GM19324 (cell line): ENCODE measurements around the gene SLC4A3.
"Not testable (repeated sequence)": the region's sequence is repeated elsewhere in the genome, so short reads cannot be mapped to it uniquely, and the experiment has no call there.

ENCODE experiments used
- ATAC-seq: cut with Tn5 transposase; IDR thresholded peaks from one replicate; pipeline ENCODE4 v1.9.1; 2021; ENCODE audit warnings: mild to moderate bottlenecking, moderate library complexity; ENCODE audit not compliant: unreplicated experiment, low FRiP score

SLC4A3 gene

GRCh38 chr2:219644801-219645480 lies 17.5 kb downstream of the SLC4A3 start:
- ATAC-seq = no peak

DNA sequence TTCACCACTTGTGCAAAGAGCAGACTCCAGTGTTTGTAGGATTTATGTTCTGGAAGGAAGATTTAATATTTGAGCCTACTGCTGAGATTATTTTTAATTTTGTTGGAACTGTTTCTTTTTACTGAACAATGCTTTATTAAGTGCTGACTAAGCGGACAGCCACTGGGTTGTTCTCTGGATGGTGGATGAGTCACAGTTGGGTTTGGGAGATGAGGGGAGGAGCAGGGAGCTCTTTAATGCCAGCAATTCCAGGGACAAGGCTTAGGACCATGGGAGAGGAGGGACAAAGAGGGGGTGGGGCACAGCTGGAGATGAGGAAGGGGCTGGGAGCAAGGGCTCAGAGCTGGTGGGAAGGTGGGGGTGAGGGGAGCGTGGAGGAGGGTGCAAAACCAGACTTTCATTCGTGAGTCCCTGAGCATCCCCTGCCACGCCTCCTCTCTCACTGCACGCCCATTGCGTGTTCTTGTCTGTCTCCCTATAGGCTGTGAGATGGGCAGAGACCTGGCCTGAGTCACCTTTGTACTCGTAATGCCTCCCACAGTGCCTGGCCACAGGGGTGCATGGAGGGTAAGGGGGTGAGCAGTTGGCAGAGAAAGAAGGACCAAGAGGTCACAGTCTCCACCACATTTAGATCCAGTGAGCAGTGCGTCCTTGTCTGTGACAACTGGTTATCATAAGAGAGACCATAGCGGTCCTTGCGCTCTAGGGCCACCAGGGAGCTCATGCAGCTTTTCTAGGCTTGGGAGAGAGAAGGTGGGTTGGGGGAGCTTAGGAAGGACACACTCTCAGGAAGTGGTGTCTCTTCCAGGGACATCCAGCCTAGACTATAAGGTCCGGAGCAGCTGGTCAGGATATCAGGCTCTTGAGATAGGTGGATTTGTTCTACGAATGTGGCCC lies 18.4 kb downstream of the SLC4A3 start:
- no peak for ATAC-seq

- ATAC-seq = no peak
These were observed 20.7 kb downstream of the SLC4A3 start for GRCh38 chr2:219648176-219648575.

- no peak for ATAC-seq
These were observed 21.5 kb downstream of the SLC4A3 start for GRCh38 chr2:219648963-219649362.

DNA sequence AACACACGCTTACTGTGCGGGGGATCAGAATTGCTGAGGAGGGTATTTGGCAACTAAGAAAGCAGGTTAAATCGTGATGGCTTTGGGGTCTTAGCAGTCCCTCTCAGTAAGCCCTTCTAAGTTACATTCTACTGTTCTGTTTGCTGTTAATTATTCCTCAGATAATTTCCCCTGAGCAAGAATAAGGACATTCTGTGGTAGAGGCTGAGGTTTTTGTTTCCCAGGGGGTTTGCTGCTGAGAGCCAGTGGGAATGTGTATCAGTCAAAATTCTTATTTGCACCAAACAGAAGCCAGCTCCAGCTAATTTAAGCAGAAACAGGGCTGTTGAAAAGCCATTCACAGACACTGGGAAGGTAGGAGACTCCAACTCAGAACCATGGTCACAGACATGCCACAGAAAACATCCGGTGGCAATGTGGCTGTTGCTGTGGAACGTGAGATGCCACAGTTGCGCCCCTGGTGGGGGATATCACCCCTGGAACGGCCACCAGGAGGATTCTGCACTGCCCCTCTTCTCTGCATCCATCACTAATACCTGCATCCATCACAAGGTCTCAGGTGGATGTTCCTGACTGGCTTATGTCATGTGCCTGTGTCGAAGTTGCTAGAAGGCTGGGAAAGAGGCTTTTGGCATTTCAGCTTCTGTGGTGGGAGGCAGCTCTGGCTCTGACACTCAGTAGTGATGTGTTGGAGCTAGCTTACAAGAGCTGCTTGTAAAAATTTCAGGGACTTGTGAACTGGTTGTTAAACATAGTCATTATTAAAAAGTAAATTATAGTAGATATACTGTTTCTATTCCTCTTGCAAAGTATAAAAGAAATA lies 23.2 kb downstream of the SLC4A3 start:
- no peak for ATAC-seq

GRCh38 chr2:219651656-219652055 lies 24.2 kb downstream of the SLC4A3 start:
- ATAC-seq = not testable (repeated sequence)

DNA sequence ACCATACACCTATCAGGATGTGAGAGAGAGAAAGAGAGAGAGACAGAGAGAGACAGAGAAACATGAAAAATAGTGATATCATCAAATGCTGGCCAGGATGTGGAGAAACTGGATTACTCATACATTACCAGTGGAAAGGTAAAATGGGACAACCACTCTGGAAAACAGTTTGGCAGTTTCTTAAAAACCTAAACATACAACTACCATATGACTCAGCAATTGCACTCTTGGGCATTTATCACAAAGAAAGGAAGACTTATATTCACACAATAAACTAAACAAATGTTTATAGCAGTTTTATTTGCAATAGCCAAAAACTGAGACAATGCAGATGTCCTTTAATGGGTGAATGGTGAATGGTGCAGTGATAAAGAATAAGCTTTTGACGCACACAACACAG lies 29.1 kb downstream of the SLC4A3 start:
- no peak for ATAC-seq

GRCh38 chr2:219658196-219658846 lies 30.9 kb downstream of the SLC4A3 start:
- ATAC-seq = no peak

DNA sequence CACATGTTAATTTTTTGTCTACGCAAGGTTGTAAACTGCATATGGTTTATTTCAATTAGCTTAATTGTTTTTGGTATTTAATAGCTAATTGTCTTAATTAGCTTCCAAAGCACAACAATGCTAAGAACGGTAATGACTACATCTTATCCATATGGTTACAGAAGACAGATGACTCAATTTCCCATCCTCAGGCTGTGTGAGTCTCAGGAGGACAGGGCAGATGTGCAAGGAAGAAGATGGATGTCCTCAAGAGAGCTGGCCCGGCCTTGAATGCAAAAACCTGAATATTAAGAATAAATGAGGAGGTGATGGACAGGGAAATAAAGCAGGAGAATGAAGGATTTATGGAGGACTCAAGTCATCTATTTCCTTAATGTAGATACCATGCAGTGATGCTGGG lies 31.4 kb downstream of the SLC4A3 start:
- ATAC-seq = no peak

DNA sequence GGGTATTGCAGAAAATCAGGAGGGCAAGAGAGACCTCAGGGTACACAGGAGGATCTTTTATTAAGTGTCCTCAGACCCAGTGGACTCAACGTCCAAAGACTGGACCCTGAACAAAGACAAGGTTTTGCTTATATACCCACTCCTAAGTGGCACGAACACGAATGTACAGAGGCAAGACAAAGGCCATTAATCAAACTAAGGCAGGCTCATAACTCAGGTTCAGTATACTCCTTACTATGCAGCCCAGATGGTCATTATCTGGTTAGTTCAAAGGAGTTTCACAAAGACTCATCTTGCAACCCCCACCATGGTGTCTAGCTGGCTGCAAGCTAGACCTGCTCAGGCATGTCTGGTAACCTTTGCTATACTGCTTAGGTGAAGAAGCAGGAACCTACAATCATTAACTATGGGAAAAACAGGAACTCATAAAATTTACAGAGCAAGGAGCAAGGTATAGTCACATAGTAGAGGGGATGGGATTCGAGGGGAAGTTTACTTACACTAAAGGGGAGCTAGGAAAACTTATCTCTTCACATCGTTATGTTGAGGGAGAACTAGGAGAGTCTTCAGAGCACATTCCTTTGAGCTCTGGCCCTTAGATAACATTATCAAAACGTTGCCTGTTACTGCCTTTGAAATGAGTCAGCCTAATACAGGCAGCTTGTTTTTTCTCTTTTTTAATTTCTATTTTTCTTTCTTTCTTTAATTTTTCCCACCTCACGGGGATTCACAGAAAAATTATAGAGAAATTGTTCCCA lies 33.9 kb downstream of the SLC4A3 start:
- peak; percentile 84 for ATAC-seq

- peak; percentile 27 for ATAC-seq
These were observed 34.5 kb downstream of the SLC4A3 start for GRCh38 chr2:219661955-219662395.

DNA sequence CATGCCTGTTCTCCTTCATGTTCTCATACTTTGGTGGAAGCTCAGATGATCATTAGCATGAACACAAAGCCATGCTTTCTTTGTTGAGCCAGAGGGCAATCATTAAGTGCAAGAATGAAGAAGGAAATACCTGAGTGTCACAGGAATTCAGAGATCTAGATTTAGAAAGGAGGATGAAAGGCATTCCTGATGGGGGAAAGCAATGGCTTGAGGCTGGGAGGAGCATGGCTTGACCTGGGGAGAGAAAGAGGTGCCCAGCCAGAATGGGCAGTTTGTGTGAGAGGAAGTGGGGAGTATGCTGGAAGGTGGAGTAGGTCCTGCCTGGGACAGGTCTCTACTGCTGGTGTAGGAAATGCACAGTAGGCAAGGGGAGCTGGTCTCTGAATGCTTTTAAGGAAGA lies 35.1 kb downstream of the SLC4A3 start:
- no peak for ATAC-seq

DNA sequence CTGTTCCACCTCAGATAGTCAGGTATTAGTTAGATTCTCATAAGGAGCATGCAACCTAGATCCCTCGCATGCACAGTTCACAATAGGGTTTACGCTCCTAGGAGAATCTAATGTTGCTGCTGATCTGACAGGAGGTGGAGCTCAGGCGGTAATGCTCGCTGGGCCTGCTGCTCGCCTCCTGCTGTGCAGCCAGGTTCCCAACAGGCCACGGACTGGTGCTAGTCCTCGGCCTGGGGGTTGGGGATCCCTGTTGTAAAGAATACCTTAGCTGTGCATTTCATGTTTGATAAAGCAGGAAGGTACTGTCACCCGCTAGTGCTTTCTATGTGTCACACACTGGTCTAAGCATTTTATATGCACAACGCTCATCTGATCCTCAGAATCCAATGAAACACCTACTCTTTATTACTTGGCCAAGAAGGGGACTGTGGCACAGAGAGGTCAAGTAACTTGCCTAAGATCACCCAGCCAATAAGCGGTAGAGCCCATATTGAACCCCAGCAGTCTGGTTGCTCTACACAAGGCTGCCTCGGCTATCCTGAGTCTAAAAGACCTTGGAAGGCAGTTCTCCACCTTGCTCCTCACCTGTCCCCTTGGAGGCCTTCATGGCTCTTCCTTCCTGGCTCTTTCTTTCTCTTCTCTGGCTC lies 35.8 kb downstream of the SLC4A3 start:
- no peak for ATAC-seq

GRCh38 chr2:219664041-219664440 lies 36.6 kb downstream of the SLC4A3 start:
- no peak for ATAC-seq

DNA sequence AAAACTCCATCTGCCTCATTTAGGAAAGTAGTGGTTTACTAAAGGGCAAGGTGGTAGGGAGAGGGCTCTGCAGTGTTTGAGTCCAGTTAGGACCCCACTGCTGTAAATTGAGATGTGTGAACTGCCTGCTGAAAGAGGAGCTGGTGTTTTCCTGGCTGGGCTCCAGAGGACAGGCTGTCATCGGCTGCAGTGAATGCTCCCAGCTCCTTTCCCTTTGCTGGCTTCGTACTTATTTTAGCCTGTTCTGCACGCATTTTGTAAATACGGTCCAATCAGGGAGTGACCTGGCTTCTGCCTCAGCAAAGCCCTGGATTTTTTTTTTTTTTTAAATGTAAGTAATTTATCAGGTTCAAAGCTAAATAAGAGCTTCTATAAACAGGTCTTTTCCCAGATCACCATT lies 37.5 kb downstream of the SLC4A3 start:
- ATAC-seq = no peak

DNA sequence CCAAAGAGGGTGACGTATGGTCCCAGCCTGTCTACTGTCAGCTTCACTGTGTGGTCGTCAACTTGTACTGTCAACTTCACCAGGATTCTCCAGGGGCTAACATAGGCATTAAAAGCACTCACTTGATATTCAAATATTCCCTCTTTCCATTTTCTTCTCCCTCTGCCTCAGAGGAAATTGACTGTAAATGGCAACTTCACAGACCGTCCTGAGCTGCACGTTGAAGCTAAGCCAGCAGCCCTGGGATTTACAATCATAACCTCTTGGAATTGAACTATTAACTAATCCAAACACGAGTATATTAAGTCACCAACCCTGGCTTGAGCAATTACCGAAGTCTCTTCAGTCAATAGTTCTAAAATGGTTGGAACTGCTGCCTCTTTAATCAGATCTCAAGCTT lies 38.5 kb downstream of the SLC4A3 start:
- no peak for ATAC-seq

GRCh38 chr2:219668316-219668715 lies 40.9 kb downstream of the SLC4A3 start:
- ATAC-seq = no peak

DNA sequence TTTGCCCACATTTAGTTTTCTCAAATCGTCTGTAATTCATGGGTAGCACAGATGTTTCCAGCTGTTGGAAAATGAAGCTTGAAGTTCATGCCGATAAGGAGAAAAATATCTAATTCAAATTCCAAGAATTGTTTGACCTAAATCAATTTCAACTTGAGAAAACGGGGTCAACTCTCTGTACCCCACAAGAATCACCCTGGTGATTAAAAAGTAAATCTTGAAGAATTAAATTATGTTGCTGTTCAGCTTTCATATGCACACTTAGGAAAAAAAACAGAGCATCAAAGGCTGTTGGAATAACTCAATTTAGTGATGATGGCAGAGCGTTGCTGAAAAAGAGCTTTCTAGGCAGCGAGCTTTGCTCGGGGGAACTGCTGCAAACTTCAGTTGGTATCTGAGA lies 43.0 kb downstream of the SLC4A3 start:
- ATAC-seq = no peak

- no peak for ATAC-seq
These were observed 43.8 kb downstream of the SLC4A3 start for GRCh38 chr2:219671279-219671678.
